SU-DHL-6 (cell line): ENCODE results near the gene FAM24B.

ENCODE experiments used
- EZH2phosphoT487 ChIP-seq: fragments of 200-600 bp; sonication (generic), shearing (Covaris generic); conservative IDR thresholded peaks from 2 replicates; pipeline ENCODE4 v1.6.1; 2018; ENCODE audit warnings: mild to moderate bottlenecking, antibody characterized with exemption, low read length, moderate library complexity, mixed read lengths
- TF ChIP-seq, protein P1 (sequence below): fragments of 200-600 bp; sonication (generic); IDR thresholded peaks from one replicate; pipeline ENCODE4 v1.5.1; 2017; ENCODE audit warnings: antibody characterized with exemption, mild to moderate bottlenecking, low read length, moderate library complexity; ENCODE audit not compliant: insufficient read depth, poor library complexity, severe bottlenecking

DNA sequence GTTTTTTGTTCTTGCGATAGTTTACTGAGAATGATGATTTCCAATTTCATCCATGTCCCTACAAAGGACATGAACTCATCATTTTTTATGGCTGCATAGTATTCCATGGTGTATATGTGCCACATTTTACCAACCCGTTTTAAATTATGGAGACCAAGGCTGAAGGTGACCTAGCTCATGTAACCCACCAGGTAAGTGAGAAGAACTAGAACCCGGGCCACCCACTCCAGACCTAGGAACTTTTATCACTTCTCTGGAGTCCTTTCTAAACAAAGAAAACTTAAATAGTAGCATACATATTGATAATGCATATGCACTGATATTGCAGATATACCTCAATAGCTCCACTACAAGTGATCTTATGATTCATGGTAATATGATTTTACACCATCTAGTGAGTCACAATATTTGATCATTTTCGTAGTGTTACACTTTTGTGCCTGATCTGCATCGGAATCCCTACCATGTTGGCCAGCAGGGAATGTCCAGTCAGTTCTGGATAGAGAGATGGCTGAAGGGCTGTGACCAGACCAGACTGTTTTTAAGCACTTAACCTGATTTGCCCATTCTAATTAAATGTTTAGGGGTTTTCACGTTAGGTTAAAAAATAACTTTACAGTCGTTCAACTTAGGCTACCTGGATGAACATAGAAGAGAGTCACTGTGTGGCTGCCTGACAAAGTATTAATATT, 49.0 kb downstream of the FAM24B start:
- TF ChIP-seq, protein P1, sequence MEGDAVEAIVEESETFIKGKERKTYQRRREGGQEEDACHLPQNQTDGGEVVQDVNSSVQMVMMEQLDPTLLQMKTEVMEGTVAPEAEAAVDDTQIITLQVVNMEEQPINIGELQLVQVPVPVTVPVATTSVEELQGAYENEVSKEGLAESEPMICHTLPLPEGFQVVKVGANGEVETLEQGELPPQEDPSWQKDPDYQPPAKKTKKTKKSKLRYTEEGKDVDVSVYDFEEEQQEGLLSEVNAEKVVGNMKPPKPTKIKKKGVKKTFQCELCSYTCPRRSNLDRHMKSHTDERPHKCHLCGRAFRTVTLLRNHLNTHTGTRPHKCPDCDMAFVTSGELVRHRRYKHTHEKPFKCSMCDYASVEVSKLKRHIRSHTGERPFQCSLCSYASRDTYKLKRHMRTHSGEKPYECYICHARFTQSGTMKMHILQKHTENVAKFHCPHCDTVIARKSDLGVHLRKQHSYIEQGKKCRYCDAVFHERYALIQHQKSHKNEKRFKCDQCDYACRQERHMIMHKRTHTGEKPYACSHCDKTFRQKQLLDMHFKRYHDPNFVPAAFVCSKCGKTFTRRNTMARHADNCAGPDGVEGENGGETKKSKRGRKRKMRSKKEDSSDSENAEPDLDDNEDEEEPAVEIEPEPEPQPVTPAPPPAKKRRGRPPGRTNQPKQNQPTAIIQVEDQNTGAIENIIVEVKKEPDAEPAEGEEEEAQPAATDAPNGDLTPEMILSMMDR = no peak
- no peak for TF ChIP-seq EZH2phosphoT487
